ENCODE data around the gene ROR1.

ROR1 gene

GRCh38 chr1:63981408-63981773 lies 207.6 kb downstream of the ROR1 start:
- Histone ChIP-seq H3K27me3 (no peaks in the 10 kb centered on the region), H3K36me3 (no peaks in the 10 kb centered on the region), H3K4me1 (no peaks in the 10 kb centered on the region; the same call in 1 of the 2 replicates), H3K4me3 (ENCODE audit: low read depth, low read length) (no peak overlapping the region), H3K9me3 (no peaks in the 10 kb centered on the region)
- no peak for DNase-seq
- TF ChIP-seq CTCF (IDR thresholded peaks at IDR 0.05; ENCODE audit: low read depth, low read length), result no peak

- no peak overlapping the region for H3K4me3 ChIP-seq (ENCODE audit: low read depth, low read length)
- no peak for TF ChIP-seq CTCF (IDR thresholded peaks at IDR 0.05; ENCODE audit: low read depth, low read length)
These were observed 208.4 kb downstream of the ROR1 start for GRCh38 chr1:63982201-63982600.

GRCh38 chr1:63983391-63984256 lies 209.8 kb downstream of the ROR1 start:
- no peaks in the 10 kb centered on the region; the same call in 1 of the 2 replicates for H3K4me1 ChIP-seq
- no peak for DNase-seq
- no peak for TF ChIP-seq CTCF (IDR thresholded peaks at IDR 0.05; ENCODE audit: low read depth, low read length)
- no peaks in the 10 kb centered on the region for H3K9me3 ChIP-seq
- H3K4me3 ChIP-seq (ENCODE audit: low read depth, low read length), result no peak overlapping the region
- no peaks in the 10 kb centered on the region for H3K36me3 ChIP-seq
- H3K27me3 ChIP-seq, result no peaks in the 10 kb centered on the region

More at GRCh38 chr1:63982201-63982600, 208.4 kb downstream of the ROR1 start:
- Histone ChIP-seq H3K36me3 (no peaks in the 10 kb centered on the region), H3K27me3 (no peaks in the 10 kb centered on the region), H3K9me3 (no peaks in the 10 kb centered on the region), H3K4me1 (no peaks in the 10 kb centered on the region; the same call in 1 of the 2 replicates)
- DNase-seq, result no peak

GRCh38 chr1:63984257-63984929 lies 210.6 kb downstream of the ROR1 start:
- no peak for TF ChIP-seq CTCF (IDR thresholded peaks at IDR 0.05; ENCODE audit: low read depth, low read length)
- no peaks in the 10 kb centered on the region for H3K9me3 ChIP-seq
- no peak overlapping the region for H3K4me3 ChIP-seq (ENCODE audit: low read depth, low read length)
- no peak for DNase-seq
- H3K36me3 ChIP-seq, result no peaks in the 10 kb centered on the region
- H3K4me1 ChIP-seq, result no peaks in the 10 kb centered on the region; the same call in 1 of the 2 replicates
- no peaks in the 10 kb centered on the region for H3K27me3 ChIP-seq

GRCh38 chr1:63984930-63985290 lies 211.1 kb downstream of the ROR1 start:
- no peaks in the 10 kb centered on the region for H3K9me3 ChIP-seq
- H3K27me3 ChIP-seq, result no peaks in the 10 kb centered on the region
- no peaks in the 10 kb centered on the region for H3K36me3 ChIP-seq
- no peak overlapping the region for H3K4me3 ChIP-seq (ENCODE audit: low read depth, low read length)
- no peak for TF ChIP-seq CTCF (IDR thresholded peaks at IDR 0.05; ENCODE audit: low read depth, low read length)
- no peaks in the 10 kb centered on the region; the same call in 1 of the 2 replicates for H3K4me1 ChIP-seq
- DNase-seq, result no peak
